GM23338 (cell line): ENCODE results near the gene SNRPB2.

ENCODE experiments used
- CREB1 ChIP-seq: fragments of 250-450 bp; sonication (Bioruptor Pico); IDR thresholded peaks from 2 replicates; pipeline ENCODE4 v1.5.0; 2020; ENCODE audit warnings: low read depth, mild to moderate bottlenecking, moderate library complexity
- EZH2 ChIP-seq: fragments of 200-600 bp; sonication (generic); IDR thresholded peaks from one replicate; pipeline ENCODE4 v1.8.0; 2017; ENCODE audit warnings: antibody characterized with exemption, mild to moderate bottlenecking, low read depth; ENCODE audit not compliant: unreplicated experiment
- EZH2phosphoT487 ChIP-seq: fragments of 200-600 bp; sonication (generic); IDR thresholded peaks from one replicate; pipeline ENCODE4 v1.8.1; 2018; ENCODE audit warnings: antibody characterized with exemption; ENCODE audit not compliant: unreplicated experiment
- JUNB ChIP-seq: IDR thresholded peaks from one replicate; pipeline ENCODE4 v1.6.1; 2016; ENCODE audit warnings: antibody characterized with exemption; ENCODE audit not compliant: unreplicated experiment
- NANOG ChIP-seq: IDR thresholded peaks from 2 replicates; pipeline ENCODE4 v1.6.1; 2016; ENCODE audit warnings: antibody characterized with exemption, borderline replicate concordance
- POLR2AphosphoS5 ChIP-seq: IDR thresholded peaks from 2 replicates; pipeline ENCODE4 v1.6.1; 2016; ENCODE audit warnings: antibody characterized with exemption, low read depth
- REST ChIP-seq: IDR thresholded peaks from one replicate; pipeline ENCODE4 v1.6.1; 2018; ENCODE audit warnings: antibody characterized with exemption; ENCODE audit not compliant: unreplicated experiment
- ZNF114 ChIP-seq: fragments of 250-450 bp; sonication (Bioruptor Pico); IDR thresholded peaks from 2 replicates; pipeline ENCODE4 v1.5.0; 2020; ENCODE audit warnings: mild to moderate bottlenecking, moderate library complexity
- ZNF331 ChIP-seq: fragments of 250-450 bp; sonication (Bioruptor Pico); IDR thresholded peaks from 2 replicates; pipeline ENCODE4 v1.5.0; 2020; ENCODE audit warnings: low read depth, mild to moderate bottlenecking, moderate library complexity
- TF ChIP-seq, protein P1 (sequence below), 2 experiments: fragments of 200-600 bp in 1 of 2; sonication (generic) in 1 of 2; conservative IDR thresholded peaks; 2 replicates each; pipeline versions ENCODE4 v1.5.1 to v1.6.1; 2016 to 2017; ENCODE audit warnings: antibody characterized with exemption in 2 of 2, low read depth in 2 of 2, mild to moderate bottlenecking in 2 of 2, moderate library complexity in 1 of 2
- TF ChIP-seq, protein P2 (sequence below): IDR thresholded peaks from 2 replicates; pipeline ENCODE4 v1.6.1; 2016; ENCODE audit warnings: antibody characterized with exemption

GRCh38 chr20:16708602-16709001 lies 21.2 kb upstream of the SNRPB2 start:
- TF ChIP-seq CREB1 (no peak), REST (no peak), POLR2AphosphoS5 (no peak), NANOG (no peak), EZH2phosphoT487 (no peak), EZH2 (no peak), ZNF331 (no peak), JUNB (no peak), ZNF114 (no peak)
- TF ChIP-seq, protein P1, sequence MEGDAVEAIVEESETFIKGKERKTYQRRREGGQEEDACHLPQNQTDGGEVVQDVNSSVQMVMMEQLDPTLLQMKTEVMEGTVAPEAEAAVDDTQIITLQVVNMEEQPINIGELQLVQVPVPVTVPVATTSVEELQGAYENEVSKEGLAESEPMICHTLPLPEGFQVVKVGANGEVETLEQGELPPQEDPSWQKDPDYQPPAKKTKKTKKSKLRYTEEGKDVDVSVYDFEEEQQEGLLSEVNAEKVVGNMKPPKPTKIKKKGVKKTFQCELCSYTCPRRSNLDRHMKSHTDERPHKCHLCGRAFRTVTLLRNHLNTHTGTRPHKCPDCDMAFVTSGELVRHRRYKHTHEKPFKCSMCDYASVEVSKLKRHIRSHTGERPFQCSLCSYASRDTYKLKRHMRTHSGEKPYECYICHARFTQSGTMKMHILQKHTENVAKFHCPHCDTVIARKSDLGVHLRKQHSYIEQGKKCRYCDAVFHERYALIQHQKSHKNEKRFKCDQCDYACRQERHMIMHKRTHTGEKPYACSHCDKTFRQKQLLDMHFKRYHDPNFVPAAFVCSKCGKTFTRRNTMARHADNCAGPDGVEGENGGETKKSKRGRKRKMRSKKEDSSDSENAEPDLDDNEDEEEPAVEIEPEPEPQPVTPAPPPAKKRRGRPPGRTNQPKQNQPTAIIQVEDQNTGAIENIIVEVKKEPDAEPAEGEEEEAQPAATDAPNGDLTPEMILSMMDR (conservative IDR thresholded peaks at IDR 0.05; ENCODE audit: low read depth in 2 of 2) = no peak
- TF ChIP-seq, protein P2, sequence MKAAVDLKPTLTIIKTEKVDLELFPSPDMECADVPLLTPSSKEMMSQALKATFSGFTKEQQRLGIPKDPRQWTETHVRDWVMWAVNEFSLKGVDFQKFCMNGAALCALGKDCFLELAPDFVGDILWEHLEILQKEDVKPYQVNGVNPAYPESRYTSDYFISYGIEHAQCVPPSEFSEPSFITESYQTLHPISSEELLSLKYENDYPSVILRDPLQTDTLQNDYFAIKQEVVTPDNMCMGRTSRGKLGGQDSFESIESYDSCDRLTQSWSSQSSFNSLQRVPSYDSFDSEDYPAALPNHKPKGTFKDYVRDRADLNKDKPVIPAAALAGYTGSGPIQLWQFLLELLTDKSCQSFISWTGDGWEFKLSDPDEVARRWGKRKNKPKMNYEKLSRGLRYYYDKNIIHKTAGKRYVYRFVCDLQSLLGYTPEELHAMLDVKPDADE = no peak
